DMS114 treated with DMSO at 0.1 percent for 48 hours (cell line): Measurements from ENCODE around the gene PTPRG.

Experiments
- DNase-seq: peaks from one replicate; lab custom pipeline; 2025; ENCODE audit not compliant: unreplicated experiment; lab: John Stamatoyannopoulos, UW

Gene PTPRG

DNA sequence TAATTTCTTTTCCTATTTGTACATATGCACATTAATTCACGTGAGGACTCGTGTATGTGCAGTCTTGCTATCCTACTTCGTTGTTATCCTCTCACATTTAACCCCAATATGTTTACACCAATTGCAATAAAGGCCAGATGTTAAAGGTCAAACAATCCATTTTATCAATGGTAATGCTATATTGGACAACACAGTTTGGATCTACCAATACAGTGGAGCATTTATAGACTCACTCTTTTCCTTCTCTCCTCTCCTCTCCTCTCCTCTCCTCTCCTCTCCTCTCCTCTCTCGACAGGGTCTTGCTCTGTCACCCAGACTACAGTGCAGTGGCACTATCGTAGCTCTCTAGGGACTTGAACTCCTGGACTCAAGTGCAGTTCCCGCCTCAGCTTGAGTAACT, 324.0 kb downstream of the PTPRG start:
- DNase-seq = no peak

DNA sequence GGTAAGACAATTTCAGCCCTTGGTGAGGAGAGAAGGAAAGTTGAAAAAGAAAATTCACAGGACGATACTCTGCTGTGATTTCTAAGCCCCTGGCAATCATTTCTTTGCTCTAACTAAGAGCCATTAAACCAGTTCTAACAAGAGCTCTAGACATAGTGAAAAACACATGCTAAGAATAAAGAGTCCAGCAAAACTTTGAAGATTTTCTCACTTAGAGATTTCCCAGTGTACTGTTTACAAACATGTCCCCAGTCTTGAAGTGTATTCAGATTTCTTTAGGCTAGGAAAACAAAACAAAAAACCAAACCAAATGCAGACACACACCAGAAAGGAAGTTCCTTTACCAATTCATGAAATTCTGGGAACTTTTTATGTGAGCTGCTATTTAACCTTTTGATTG, 325.8 kb downstream of the PTPRG start:
- DNase-seq = no peak

DNA sequence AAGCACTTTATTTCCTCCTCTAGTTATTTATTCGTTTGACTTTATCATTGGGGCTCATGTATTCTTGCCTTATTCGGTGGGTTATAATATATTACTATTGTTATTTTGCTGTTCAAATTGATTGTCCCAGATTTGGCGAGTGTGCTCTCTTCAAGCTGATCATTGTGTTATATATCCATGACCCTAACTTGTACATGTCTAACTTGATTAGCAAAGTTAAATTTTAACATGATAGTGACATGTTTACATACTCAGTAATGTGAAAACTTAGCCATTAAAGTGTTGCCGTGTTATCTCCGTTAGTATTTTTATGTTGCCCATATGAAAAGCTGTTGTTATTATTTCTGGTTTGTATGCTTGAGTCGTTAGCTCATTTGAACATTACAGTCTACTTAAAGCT, 327.9 kb downstream of the PTPRG start:
- no peak for DNase-seq

DNA sequence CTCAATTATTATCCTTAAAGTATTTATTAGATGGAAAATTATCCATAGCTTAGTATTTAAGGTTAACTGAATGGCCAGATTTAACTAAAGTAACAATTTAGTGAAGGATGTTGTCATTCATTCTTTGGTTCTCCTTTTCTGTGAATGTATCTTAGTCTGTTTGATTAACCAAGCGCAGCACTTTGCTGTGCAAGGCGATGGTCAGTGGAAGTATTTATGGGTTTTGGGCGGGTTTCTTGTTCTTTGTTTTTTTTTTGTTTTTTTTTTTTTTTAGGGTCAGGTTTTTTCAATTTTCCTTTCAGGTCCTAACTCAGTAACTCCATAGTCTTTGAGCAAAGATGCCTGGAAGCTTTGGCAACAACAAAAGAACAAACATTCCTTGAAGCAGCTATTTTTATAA, 328.8 kb downstream of the PTPRG start:
- DNase-seq = no peak

DNA sequence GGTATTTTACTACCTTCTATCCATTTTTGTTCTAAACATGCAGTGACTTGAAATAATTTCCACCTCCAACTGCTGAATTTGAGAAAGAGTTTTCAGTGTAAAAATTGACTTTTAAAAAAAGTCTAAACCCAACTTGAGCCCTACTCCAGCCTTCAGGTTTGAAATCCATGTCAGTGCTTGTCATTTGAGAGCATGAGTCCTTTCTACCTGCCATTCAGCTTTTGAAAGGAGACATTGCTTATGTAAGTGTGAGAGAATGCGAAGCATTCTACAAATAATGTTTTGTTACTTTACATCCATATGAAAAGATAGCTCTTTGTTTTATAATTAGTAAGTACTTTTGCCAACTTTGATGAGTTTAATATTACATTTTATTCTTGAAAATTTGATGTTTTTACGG, 329.2 kb downstream of the PTPRG start:
- DNase-seq = no peak

DNA sequence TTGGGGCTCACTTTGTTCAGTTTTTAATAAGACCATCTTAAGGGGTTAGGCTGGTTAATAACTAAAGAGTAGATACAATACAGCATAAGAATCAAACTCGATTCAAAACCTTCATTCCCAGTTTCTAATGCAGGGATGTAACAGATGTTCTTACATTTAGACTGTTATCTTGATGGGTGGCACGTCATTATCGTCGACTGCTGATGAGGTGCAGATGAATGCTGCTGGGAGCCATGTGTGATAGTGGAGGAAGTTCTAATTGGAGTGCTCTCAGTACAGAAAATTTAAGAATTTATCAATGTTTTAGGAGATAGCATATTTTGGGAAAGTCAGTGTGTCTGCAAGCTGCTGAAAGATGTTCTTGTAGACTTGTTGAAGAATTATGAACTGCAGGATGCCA, 331.5 kb downstream of the PTPRG start:
- no peak for DNase-seq

DNA sequence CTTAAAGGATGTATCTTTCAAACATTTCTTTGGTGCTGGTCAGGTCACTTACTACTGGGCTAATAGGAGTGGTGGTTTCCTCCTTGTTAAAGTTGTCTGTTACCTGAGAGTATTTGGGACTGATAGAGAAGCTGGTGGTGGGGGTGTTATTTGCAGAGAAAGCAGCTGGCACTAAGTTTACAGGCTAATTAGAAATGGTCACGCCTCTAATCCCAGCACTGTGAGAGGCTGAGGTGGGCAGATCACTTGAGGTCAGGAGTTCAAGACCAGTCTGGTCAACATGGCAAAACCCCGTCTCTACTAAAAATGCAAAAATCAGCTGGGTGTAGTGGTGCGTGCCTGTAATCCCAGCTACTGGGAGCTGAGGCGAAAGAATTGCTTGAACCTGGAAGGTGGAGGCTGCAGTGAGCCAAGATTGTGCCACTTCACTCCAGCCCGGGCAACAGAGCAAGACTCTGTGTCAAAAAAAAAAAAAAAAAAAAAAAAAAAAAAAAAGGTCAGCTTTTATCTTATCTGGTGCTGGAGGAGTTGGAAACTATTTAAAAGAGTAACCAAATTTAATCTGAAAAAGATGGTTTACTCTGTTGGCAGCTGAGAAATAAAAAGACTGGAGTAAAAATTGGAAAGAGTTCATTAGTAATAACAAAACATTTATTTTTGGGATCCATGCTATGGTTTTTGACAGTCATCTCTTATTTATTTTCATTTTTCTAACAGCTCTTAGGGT, 332.6 kb downstream of the PTPRG start:
- no peak for DNase-seq

DNA sequence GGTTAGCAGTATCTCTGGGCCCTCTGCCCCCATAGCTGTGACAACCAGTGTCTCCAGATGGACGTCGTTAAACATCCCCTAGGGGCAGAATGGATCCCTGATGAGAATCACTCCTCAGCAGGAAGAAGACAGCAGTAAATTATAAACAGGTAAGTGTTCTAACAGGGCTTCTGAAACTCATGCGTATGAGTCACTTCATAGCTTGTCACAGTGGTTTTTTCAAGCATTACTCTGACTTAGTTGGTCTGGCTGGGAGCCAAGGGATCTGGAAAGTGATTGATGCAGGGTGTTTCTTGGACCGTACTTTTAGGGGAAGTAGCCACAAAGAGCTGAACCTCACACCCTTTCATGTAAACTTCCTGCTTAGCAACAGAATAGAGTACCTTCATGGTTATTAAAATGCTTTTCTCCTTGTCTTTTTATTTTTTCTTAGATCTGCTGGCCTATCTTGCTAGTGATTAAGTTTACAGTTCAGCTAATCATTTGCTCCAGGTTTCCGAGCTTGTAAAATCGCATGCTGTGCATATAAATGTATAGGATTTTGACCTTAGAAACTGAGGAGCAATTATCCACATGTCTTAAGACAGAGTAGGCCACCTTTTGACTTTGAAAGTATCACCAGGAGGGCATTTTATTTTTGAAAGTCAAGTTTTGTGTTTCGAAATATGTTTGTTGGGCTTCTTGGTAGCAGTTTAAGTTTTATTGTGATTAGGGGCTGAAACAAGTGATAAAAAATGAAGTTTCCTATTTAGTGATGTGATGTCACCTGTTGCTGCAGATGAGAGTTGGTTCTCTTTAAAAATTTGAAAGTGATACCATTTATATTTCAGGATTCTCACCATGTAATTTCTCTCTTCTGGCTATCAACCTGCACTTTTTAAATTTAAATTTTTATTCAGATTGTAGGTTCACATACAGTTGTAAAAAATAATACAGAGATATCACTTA, 333.9 kb downstream of the PTPRG start:
- DNase-seq = no peak

DNA sequence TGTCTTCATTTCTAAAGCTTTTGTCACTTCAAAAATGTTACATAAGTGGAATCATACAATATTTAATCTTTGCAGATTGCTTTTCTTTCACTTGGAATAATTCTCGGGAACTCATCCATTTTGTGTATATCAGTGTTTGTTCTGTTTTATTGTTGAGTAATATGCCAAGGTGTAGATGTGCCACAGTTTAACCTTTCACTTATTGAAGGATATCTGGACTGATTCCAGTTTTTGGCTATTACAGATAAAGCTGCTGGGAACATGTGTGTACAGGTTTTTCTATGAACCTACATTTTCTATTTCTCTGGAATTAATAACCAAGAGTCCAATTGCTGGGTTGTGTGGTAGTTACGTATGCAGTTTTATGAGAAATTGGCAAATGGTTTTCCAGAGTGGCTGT, 334.9 kb downstream of the PTPRG start:
- no peak for DNase-seq

DNA sequence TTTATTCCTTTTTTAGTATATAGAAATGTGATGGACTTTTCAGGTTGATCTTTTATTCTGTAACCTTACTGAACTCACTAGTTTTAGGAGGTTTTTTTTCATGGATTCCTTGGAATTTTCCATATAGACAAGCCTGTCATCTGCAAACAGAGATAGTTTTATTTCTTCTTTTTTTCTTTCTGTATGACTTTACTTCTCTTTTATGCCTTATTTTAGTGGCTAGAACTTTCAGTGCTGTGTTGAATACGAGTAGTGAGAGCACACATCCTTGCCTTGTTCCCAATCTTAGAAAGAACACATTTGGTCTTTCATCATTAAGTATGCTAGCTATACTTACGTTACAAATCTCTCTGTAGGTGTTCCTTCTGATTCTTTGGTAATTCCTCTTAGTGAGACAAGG, 336.5 kb downstream of the PTPRG start:
- DNase-seq = no peak

DNA sequence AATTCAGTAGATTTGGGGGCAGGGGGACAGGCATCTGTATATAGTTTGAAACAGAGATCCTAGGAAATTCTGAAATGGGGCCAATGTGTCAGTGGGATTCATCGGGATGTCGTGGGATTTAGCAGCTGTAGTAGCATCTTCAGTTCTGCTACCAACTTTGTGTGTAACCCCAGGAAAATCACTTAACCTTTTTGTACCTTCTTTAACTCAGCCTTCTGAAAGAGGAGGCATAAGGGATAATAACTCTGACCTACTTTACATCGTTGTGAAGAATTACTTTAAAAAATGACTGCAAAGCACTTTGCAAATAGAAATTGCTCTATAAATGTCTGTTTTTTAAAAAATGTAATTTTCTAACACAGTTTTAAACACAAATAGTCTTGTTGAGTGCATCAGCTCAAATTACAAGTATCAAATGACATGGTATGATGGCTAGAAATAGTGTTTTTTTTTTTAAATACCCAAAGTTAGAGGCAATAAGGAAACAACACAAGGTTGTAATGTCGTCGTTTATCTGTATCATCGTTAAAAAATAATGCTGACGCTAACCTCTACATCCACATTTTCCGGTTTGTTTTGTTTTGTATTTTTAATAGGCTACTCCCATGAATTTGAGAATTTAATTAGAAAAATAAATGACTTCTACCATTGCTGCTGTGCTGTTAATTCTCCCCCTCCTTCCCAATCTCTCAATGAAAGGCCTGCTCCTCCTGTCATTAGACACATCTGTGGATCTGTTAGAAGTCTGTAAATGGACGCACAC, 338.5 kb downstream of the PTPRG start:
- no peak for DNase-seq

DNA sequence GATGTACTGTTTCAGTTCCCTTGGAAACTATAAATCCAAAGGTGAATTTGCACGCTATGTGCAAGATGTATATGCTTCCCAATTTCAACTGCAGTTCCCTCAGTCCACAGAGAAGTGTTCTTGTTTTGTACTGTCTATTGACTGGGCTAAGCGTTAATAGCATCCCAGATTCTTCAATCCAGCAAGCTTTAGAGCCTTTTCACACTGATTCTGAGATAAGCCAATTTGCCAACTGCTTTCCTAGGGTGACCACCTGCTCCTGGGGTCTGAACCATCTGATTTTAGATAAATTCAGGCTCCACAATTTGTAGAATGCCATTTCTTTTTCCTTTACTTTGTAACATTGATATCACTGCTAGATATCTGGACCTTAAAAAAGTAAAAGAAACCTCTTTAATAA, 340.1 kb downstream of the PTPRG start:
- DNase-seq = no peak

DNA sequence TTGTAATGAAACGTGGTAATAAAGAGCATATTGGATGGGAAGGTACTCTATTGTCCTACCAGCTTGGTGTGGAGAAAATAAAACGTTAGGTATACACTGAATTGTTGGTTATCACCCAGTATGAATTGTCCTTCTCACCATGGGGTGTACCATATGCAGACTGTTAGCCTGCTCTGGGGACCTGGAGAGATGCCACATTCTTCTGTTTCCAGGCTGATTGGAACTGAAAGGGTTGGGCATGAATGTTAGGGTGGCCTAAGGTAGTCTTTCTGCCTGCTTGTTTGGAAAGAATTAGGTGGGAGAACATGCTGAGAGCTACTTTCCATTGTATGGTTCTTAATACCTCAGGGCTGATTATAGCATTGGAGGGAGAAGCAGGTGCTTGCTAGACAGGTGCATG, 340.6 kb downstream of the PTPRG start:
- DNase-seq = no peak

DNA sequence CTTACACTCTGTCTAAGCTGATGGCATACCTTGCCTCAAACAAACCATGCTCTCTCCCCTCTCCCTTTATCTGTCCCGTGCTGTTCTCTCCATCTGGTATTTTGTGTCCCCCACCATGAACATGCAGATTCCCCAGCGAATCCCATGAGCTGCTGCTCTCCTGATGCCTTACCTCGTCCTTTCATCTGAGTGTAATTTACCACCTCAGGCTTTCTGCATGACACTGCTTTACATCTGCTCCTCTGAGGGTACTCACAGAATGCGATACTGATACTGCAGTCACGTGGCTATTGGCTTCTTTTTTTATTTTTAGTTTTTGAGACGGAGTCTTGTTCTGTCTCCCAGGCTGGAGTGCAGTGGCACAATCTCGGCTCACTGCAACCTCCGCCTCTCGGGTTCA, 341.7 kb downstream of the PTPRG start:
- DNase-seq = no peak

DNA sequence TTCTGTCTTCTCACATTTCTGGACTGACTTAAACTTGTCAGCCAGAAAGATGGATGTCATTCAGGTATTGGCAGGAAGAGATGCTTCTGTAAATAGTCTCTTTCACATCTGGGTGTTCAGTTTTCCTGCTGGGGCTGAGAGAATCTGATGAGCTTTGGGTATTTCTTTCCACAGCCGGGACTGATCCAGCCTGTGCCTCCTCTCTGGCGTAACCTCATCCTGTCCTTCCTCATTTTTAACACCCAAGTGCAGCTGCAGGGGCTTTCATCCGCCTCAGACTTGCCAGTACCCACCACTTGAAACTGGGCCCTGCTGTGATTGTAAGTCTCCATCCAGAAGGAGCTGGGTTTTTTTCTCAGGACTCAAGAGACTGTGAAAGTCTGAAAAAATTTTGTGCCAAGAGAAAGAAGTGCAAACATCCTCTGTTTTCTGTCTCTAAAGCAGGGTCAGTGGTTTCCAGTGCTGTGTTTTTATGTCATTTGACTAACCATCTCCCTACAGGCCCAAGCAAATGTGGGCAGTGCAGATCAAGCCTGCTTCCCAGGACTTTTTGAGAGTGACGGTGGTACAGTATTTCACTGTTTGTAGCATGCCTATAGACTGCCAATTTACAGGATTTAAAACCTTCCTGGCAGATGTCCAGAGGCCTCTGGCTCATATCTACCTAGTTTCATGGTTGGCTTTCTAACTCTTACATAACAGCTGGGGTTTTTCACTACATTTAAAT, 342.7 kb downstream of the PTPRG start:
- DNase-seq = no peak

DNA sequence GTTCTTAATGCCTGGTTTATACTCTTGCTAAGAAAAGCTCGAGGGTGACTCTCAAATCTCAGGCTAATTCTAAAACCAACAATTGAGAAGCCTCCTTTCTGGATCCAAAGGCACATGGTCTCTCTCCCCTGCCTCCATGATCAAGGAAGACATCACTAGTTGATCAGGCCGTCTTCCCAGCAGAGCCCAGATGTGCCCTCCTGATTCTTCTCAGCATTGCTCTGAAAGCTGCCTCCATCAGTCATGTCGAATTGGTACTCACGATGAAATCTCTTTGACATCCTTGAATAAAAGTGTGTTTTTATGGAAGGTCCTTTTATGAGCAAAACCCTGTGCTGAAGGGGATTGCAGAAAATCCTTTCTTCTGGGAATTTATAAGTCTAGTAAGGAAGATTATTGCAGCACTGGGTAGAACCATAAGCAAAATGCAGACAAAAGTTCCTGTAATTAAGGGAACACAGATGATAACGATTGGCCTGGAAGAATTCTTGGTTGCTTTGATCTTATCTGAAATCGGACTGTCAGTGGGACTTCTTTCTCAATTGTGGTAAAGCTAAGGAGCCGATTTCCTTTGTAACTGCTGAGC, 345.9 kb downstream of the PTPRG start:
- DNase-seq = no peak

DNA sequence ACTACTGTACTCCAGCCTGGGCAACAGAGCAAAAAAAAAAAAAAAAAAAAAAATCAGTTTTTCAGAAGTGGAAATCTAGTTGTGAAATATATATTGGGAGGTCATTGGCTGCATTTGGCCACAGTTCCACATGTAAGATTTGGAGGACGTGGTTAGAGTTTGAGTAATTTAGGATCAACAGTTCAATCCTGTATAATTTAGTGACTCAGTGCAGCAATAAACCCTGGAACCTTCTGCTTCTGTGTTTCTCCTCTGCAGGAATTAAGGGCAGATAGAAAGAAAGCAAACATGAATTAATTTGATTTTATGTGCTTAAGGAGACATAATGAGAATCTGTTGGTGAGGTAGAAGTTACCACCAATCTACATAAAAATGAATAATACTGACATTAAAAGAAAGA, 347.0 kb downstream of the PTPRG start:
- DNase-seq = no peak

DNA sequence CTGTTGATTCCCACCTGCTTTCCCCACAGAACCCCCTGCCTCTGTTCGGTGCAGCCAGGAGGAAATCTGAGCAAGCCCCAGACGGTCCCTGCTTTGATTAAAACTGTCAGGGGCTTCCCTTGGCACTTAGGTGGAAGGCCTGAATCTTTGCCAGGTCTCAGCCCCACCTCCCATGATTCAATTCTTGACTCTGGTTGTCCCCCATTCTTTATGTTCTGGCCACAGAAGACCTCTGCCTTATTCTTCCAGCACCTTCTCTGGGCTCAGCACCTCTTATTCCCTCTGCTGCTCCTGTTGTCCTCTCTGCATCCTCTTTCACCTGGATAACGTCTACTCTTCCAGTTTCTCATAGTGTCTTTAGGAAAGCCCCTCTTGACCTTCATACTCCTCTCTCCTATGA, 349.4 kb downstream of the PTPRG start:
- DNase-seq = no peak

DNA sequence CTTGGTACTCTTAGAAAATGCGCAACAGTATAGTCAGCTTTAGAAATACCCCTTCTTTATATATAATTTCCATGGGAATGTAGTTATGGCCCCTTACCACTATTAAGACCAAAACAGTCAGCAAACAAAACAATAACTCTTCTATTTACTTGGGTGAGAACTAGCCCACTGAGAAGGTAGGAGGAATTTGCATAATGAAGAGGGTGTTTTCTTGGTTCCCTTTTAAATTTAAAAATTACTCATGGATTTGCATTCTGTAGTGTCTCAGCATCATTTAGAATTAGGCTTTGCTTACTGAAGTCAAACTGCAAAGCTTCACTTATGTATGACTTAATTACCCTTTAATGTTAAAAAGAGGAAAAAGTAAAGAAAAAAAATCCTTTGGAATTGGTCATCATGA, 350.8 kb downstream of the PTPRG start:
- DNase-seq = no peak

DNA sequence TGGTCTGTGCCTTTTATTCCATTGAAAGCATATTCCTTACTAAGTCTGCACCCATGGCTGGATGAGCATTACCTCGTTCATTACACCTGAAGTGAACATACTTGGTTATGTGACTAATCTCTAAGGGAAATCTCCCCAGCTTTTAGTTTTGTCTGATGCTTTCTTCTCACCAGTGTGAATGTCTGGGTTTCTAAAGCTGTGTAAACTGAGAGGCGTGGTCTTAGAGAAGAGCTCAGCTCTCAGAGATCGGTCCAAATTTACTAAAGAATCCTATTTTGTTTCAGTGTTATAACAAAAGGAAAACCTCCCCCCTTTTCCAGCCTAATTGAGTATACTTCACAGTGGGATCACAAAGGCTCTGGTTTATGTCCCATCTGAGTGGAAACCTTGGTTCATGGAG, 352.3 kb downstream of the PTPRG start:
- DNase-seq = no peak

DNA sequence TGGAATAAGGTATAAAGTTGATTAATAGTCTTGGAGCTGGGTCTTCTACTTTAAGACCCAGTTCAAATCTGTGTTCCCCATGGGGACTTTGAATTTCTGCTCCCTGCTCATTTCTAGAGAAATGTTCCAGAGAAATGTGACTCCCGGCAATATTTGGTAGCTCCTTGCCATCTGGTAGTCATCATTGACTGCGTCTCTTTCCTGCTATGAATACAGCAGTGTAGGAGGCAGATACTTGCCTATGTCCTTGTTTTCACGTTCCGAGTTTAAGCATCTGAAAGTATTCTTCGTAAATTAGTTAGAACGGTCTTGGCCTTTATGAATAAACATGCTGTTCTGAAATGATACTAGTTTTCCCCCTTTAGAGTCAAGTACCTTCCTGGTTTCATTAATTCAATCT, 352.9 kb downstream of the PTPRG start:
- DNase-seq = no peak
